Neural progenitor cell (in vitro differentiated cells): ENCODE data around the gene ADARB2. TPM values are rescaled to one million over a fixed set of nuclear protein-coding genes. Genes with fewer than 3 reads are reported as not detected.

Experiments
- DNase-seq: peaks from one replicate; pipeline ENCODE4 v3.0.0-alpha.2; 2016; ENCODE audit warnings: low spot score
- H2AFZ ChIP-seq: fragments of 200-600 bp; sonication (generic); replicated peaks from 2 replicates; pipeline ENCODE4 v1.6.1; 2016; ENCODE audit warnings: antibody characterized with exemption
- H3F3A ChIP-seq: fragments of 200-600 bp; sonication (generic); 2 replicates; pipeline ENCODE4 v1.6.1; 2016; ENCODE audit warnings: antibody characterized with exemption, low read depth
- H3K27ac ChIP-seq: fragments of 200-600 bp; sonication (generic); 2 replicates; pipeline ENCODE4 v1.5.1; 2016; ENCODE audit warnings: mild to moderate bottlenecking
- H3K27me3 ChIP-seq: fragments of 200-600 bp; sonication (generic); 2 replicates; pipeline ENCODE4 v1.6.1; 2016; ENCODE audit warnings: mild to moderate bottlenecking, moderate library complexity
- H3K36me3 ChIP-seq: fragments of 200-600 bp; sonication (generic); 2 replicates; pipeline ENCODE4 v1.5.1; 2016
- H3K4me1 ChIP-seq: fragments of 200-600 bp; sonication (generic); 2 replicates; pipeline ENCODE4 v1.6.1; 2016; ENCODE audit warnings: mixed run types
- H3K4me2 ChIP-seq: fragments of 200-600 bp; sonication (generic); 2 replicates; pipeline ENCODE4 v1.6.1; 2016
- H3K4me3 ChIP-seq: fragments of 200-600 bp; sonication (generic); 2 replicates; pipeline ENCODE4 v1.5.1; 2016
- H3K79me2 ChIP-seq: fragments of 200-600 bp; sonication (generic); 2 replicates; pipeline ENCODE4 v1.6.1; 2016; ENCODE audit warnings: low read depth
- H3K9ac ChIP-seq: fragments of 200-600 bp; sonication (generic); 2 replicates; pipeline ENCODE4 v1.6.1; 2016
- H3K9me3 ChIP-seq: fragments of 200-600 bp; sonication (generic); 2 replicates; pipeline ENCODE4 v1.5.1; 2016; ENCODE audit warnings: low read depth
- H4K20me1 ChIP-seq: fragments of 200-600 bp; sonication (generic); 2 replicates; pipeline ENCODE4 v1.6.1; 2016; ENCODE audit warnings: low read depth
- H3K27ac Mint-ChIP-seq: 3 replicates; pipeline ENCODE4 v1.8.0; 2021; ENCODE audit warnings: mixed read lengths
- H3K27me3 Mint-ChIP-seq: 2 replicates; pipeline ENCODE4 v1.8.0; 2022; ENCODE audit warnings: low read depth, mild to moderate bottlenecking, inconsistent platforms, moderate library complexity, mixed read lengths; ENCODE audit not compliant: insufficient read depth
- H3K36me3 Mint-ChIP-seq: 3 replicates; pipeline ENCODE4 v1.8.0; 2021; ENCODE audit warnings: mixed read lengths
- H3K4me1 Mint-ChIP-seq: 3 replicates; pipeline ENCODE4 v1.8.0; 2021; ENCODE audit warnings: mixed read lengths
- H3K4me3 Mint-ChIP-seq: 3 replicates; pipeline ENCODE4 v1.8.0; 2021; ENCODE audit warnings: mild to moderate bottlenecking, moderate library complexity, mixed read lengths
- H3K9me3 Mint-ChIP-seq: 3 replicates; pipeline ENCODE4 v1.8.0; 2020; ENCODE audit warnings: mixed read lengths
- EZH2 ChIP-seq: fragments of 200-600 bp; sonication (generic); IDR thresholded peaks from 2 replicates; pipeline ENCODE4 v1.6.1; 2017; ENCODE audit warnings: antibody characterized with exemption, mild to moderate bottlenecking, moderate library complexity
- EZH2phosphoT487 ChIP-seq: fragments of 200-600 bp; sonication (generic); IDR thresholded peaks from 2 replicates; pipeline ENCODE4 v1.6.1; 2017; ENCODE audit warnings: antibody characterized with exemption
- total RNA-seq: library from RNA; depleted of rRNA; stranded (reverse); fragments of >200 nt; gene quantifications from 2 replicates; pipeline ENCODE4 v1.2.3, GENCODE V29; 2015; ENCODE audit warnings: low replicate concordance
- TF ChIP-seq, protein P1 (sequence below): fragments of 200-600 bp; sonication (generic); IDR thresholded peaks from 2 replicates; pipeline ENCODE4 v1.5.1; 2017; ENCODE audit warnings: antibody characterized with exemption, mild to moderate bottlenecking

ADARB2 gene
- total RNA-seq, 1 donor from 2014 or later, result not detected

DNA sequence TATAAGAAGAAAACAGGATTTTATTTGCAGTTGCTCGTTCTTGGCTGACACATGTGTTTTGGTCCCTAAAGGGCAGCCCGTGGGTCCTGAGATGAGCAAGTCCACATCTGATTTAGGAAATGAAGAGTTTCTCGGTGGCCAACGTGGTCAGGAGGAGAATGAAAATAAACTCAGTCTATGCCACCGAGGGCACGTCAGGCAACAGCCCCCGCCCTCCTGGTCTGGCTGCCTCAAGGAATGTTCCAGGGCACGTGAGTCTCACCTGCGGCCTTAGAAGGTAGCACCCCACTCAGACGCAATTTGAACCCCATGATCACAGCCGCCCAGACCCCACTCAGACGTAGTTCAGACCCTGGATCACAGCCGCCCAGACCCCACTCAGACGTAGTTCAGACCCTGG lies 197.2 kb downstream of the ADARB2 start:
- no peaks in the 10 kb centered on the region for H3K4me1 Mint-ChIP-seq
- no peak for TF ChIP-seq EZH2phosphoT487
- TF ChIP-seq, protein P1, sequence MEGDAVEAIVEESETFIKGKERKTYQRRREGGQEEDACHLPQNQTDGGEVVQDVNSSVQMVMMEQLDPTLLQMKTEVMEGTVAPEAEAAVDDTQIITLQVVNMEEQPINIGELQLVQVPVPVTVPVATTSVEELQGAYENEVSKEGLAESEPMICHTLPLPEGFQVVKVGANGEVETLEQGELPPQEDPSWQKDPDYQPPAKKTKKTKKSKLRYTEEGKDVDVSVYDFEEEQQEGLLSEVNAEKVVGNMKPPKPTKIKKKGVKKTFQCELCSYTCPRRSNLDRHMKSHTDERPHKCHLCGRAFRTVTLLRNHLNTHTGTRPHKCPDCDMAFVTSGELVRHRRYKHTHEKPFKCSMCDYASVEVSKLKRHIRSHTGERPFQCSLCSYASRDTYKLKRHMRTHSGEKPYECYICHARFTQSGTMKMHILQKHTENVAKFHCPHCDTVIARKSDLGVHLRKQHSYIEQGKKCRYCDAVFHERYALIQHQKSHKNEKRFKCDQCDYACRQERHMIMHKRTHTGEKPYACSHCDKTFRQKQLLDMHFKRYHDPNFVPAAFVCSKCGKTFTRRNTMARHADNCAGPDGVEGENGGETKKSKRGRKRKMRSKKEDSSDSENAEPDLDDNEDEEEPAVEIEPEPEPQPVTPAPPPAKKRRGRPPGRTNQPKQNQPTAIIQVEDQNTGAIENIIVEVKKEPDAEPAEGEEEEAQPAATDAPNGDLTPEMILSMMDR, result no peak
- no peak for TF ChIP-seq EZH2
- H3K27me3 Mint-ChIP-seq, result peaks cover 2% of the 10 kb centered on the region

DNA sequence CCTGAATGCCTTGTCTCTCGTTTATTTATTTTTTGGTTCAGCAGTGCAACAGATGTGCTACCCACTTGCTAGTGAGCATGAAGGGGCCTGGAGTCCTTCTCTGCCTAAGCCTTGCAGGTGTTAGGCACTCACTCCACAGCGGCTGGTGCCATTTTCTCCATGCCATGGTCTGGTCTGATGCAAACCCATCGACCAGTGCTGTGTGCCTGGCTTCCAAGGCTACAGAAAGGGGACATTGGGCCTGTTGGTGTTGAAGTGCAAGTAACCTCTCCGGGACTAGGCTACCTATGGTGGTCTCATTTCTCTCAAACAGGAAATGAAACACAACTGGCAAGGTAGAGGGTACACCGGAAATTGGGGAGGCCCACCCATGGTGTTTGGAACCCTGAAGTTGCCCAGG lies 198.1 kb downstream of the ADARB2 start:
- Mint-ChIP-seq H3K4me3 (no peak overlapping the region), H3K36me3 (no peaks in the 10 kb centered on the region), H3K27me3 (no peaks in the 10 kb centered on the region), H3K4me1 (no peaks in the 10 kb centered on the region), H3K27ac (no peak overlapping the region), H3K9me3 (peaks cover 10% of the 10 kb centered on the region)
- no peaks in the 10 kb centered on the region for H3K27me3 ChIP-seq
- H3K36me3 ChIP-seq, result no peaks in the 10 kb centered on the region
- no peak overlapping the region for H3K9ac ChIP-seq
- H4K20me1 ChIP-seq, result no peaks in the 10 kb centered on the region
- TF ChIP-seq EZH2, result no peak
- TF ChIP-seq, protein P1, result no peak
- no peak for TF ChIP-seq EZH2phosphoT487
- H3K9me3 ChIP-seq, result no peaks in the 10 kb centered on the region
- H3K79me2 ChIP-seq, result no peaks in the 10 kb centered on the region
- no peaks in the 10 kb centered on the region for H3F3A ChIP-seq
- no peak for DNase-seq
- H3K4me1 ChIP-seq, result no peaks in the 10 kb centered on the region
- H3K4me2 ChIP-seq, result no peak overlapping the region
- no peak overlapping the region for H2AFZ ChIP-seq
- no peak overlapping the region for H3K4me3 ChIP-seq
- no peak overlapping the region for H3K27ac ChIP-seq

More for the DNA sequence above, 197.2 kb downstream of the ADARB2 start:
- H3F3A ChIP-seq, result no peaks in the 10 kb centered on the region
- no peak overlapping the region for H3K4me3 ChIP-seq
- no peaks in the 10 kb centered on the region for H3K9me3 ChIP-seq
- H4K20me1 ChIP-seq, result no peaks in the 10 kb centered on the region
- H3K9ac ChIP-seq, result no peak overlapping the region
- H2AFZ ChIP-seq, result no peak overlapping the region
- no peak for DNase-seq
- Mint-ChIP-seq H3K9me3 (peaks cover 10% of the 10 kb centered on the region), H3K36me3 (no peaks in the 10 kb centered on the region), H3K4me3 (no peak overlapping the region), H3K27ac (no peak overlapping the region)
- no peaks in the 10 kb centered on the region for H3K27me3 ChIP-seq
- no peak overlapping the region for H3K27ac ChIP-seq
- no peaks in the 10 kb centered on the region for H3K79me2 ChIP-seq
- H3K4me1 ChIP-seq, result no peaks in the 10 kb centered on the region
- H3K36me3 ChIP-seq, result no peaks in the 10 kb centered on the region
- H3K4me2 ChIP-seq, result no peak overlapping the region

DNA sequence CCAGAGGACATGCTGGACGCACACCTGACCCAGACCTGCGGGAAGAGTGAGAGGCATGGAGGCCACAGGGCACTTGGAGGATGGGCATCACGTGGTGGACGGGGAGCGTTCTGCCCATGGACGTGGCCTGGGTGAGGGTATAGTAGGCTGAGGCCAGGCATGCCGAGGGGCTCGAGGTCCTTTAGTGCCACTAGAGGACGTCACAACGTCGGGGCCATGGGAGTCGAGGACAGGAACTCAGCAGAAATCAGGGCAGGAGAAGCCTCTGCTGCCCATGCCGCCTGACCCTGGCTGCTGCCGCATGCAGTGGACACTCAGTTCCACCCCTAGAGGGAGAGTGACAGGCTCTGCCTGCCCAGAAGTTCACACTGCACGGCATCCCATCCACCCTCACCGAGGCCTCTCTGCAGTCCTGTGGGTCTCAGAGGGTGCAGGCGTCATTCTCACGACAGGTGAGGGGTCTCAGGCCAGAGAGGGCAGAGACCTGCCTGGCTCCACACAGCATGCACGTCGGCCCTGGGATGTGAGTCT lies 198.7 kb downstream of the ADARB2 start:
- H3K4me3 Mint-ChIP-seq, result no peak overlapping the region
- no peaks in the 10 kb centered on the region for H3K4me1 Mint-ChIP-seq
- no peak overlapping the region for H3K9ac ChIP-seq
- H3K27ac ChIP-seq, result no peak overlapping the region
- no peaks in the 10 kb centered on the region for H3K27me3 Mint-ChIP-seq
- H3K27me3 ChIP-seq, result no peaks in the 10 kb centered on the region
- no peaks in the 10 kb centered on the region for H4K20me1 ChIP-seq
- no peak for DNase-seq
- no peak overlapping the region for H3K4me3 ChIP-seq
- H3K36me3 ChIP-seq, result no peaks in the 10 kb centered on the region
- no peaks in the 10 kb centered on the region for H3K9me3 ChIP-seq
- no peaks in the 10 kb centered on the region for H3K4me1 ChIP-seq
- H3F3A ChIP-seq, result no peaks in the 10 kb centered on the region
- H3K9me3 Mint-ChIP-seq, result peaks cover 8% of the 10 kb centered on the region
- H2AFZ ChIP-seq, result no peak overlapping the region
- TF ChIP-seq EZH2phosphoT487 (no peak), EZH2 (no peak)
- TF ChIP-seq, protein P1, result no peak
- peak overlapping the region; percentile 16 for H3K27ac Mint-ChIP-seq
- no peak overlapping the region for H3K4me2 ChIP-seq
- H3K36me3 Mint-ChIP-seq, result no peaks in the 10 kb centered on the region
- H3K79me2 ChIP-seq, result no peaks in the 10 kb centered on the region
